Stimulated activated CD8-positive, alpha-beta memory T cell treated with anti-CD3 and anti-CD28 coated beads, Interleukin-15, amount 100 ng/mL, for 24 hours (primary cell): ENCODE data around the gene CACNA1B.

ENCODE experiments used
- DNase-seq: peaks from one replicate; pipeline ENCODE4 v3.0.0-alpha.2; 2020; ENCODE audit warnings: low read depth

CACNA1B gene

GRCh38 chr9:137967280-137967953 is 89.8 kb downstream of the CACNA1B start:
- no peak for DNase-seq

GRCh38 chr9:137968235-137968634 is 90.7 kb downstream of the CACNA1B start:
- DNase-seq, result no peak

GRCh38 chr9:137969008-137969407 is 91.4 kb downstream of the CACNA1B start:
- no peak for DNase-seq

GRCh38 chr9:137969685-137970084 is 92.1 kb downstream of the CACNA1B start:
- no peak for DNase-seq

- no peak for DNase-seq
Observed at GRCh38 chr9:137970098-137970497, 92.5 kb downstream of the CACNA1B start.

GRCh38 chr9:137970686-137971476 is 93.3 kb downstream of the CACNA1B start:
- no peak for DNase-seq

GRCh38 chr9:137971477-137972138 is 94.0 kb downstream of the CACNA1B start:
- DNase-seq, result no peak

GRCh38 chr9:137972355-137972987 is 94.9 kb downstream of the CACNA1B start:
- DNase-seq, result no peak

- DNase-seq, result no peak
Observed at GRCh38 chr9:137972988-137973470, 95.4 kb downstream of the CACNA1B start.

- DNase-seq, result no peak
Observed at GRCh38 chr9:137973829-137974416, 96.3 kb downstream of the CACNA1B start.

- DNase-seq, result no peak
Observed at GRCh38 chr9:137974746-137975526, 97.4 kb downstream of the CACNA1B start.

- no peak for DNase-seq
Observed at GRCh38 chr9:137975527-137975913, 97.9 kb downstream of the CACNA1B start.

- DNase-seq, result no peak
Observed at GRCh38 chr9:137975936-137976565, 98.5 kb downstream of the CACNA1B start.

GRCh38 chr9:137977571-137978261 is 100.1 kb downstream of the CACNA1B start:
- DNase-seq, result no peak

- no peak for DNase-seq
Observed at GRCh38 chr9:137978262-137978714, 100.7 kb downstream of the CACNA1B start.

- no peak for DNase-seq
Observed at GRCh38 chr9:137982200-137982599, 104.6 kb downstream of the CACNA1B start.

GRCh38 chr9:137984005-137984404 is 106.4 kb downstream of the CACNA1B start:
- no peak for DNase-seq

GRCh38 chr9:137984520-137985257 is 107.1 kb downstream of the CACNA1B start:
- no peak for DNase-seq

GRCh38 chr9:137985637-137986071 is 108.1 kb downstream of the CACNA1B start:
- DNase-seq, result no peak
